ENCODE measurements around the gene SLC4A4.

Gene SLC4A4

GRCh38 chr4:71377561-71377960 is 38.7 kb downstream of the SLC4A4 start:
- Histone ChIP-seq H3K4me1 (ENCODE audit: control insufficient read depth in 1 of 2, insufficient read depth in 2 of 2, low read length in 2 of 2) (no peaks in the 10 kb centered on the region), H3K36me3 (ENCODE audit: control insufficient read depth in 1 of 2, insufficient read depth in 2 of 2, low read length in 2 of 2) (peaks cover 0 to 3% of the 10 kb centered on the region in 2 donors), H3K9ac (ENCODE audit: low read depth in 1 of 2, low read length in 2 of 2) (no peak overlapping the region), H3K27ac (ENCODE audit: low read depth, low read length) (no peak overlapping the region), H3K9me3 (ENCODE audit: control insufficient read depth in 1 of 2, low read length in 2 of 2) (no peaks in the 10 kb centered on the region), H3K27me3 (ENCODE audit: control insufficient read depth in 1 of 2, insufficient read depth in 2 of 2, low read length in 2 of 2) (no peaks in the 10 kb centered on the region), H3K4me3 (ENCODE audit: low read depth in 1 of 2, low read length in 2 of 2) (no peak overlapping the region)

GRCh38 chr4:71379126-71379525 is 40.3 kb downstream of the SLC4A4 start:
- Histone ChIP-seq H3K27me3 (ENCODE audit: control insufficient read depth in 1 of 2, insufficient read depth in 2 of 2, low read length in 2 of 2) (no peaks in the 10 kb centered on the region), H3K9me3 (ENCODE audit: control insufficient read depth in 1 of 2, low read length in 2 of 2) (no peaks in the 10 kb centered on the region), H3K36me3 (ENCODE audit: control insufficient read depth in 1 of 2, insufficient read depth in 2 of 2, low read length in 2 of 2) (peaks cover 3 to 5% of the 10 kb centered on the region in 2 donors), H3K9ac (ENCODE audit: low read depth in 1 of 2, low read length in 2 of 2) (no peak overlapping the region), H3K4me3 (ENCODE audit: low read depth in 1 of 2, low read length in 2 of 2) (no peak overlapping the region), H3K27ac (ENCODE audit: low read depth, low read length) (no peak overlapping the region), H3K4me1 (ENCODE audit: control insufficient read depth in 1 of 2, insufficient read depth in 2 of 2, low read length in 2 of 2) (no peaks in the 10 kb centered on the region)

GRCh38 chr4:71380788-71381187 is 42.0 kb downstream of the SLC4A4 start:
- Histone ChIP-seq H3K4me1 (ENCODE audit: control insufficient read depth in 1 of 2, insufficient read depth in 2 of 2, low read length in 2 of 2) (no peaks in the 10 kb centered on the region), H3K9me3 (ENCODE audit: control insufficient read depth in 1 of 2, low read length in 2 of 2) (no peaks in the 10 kb centered on the region), H3K27ac (ENCODE audit: low read depth, low read length) (no peak overlapping the region), H3K27me3 (ENCODE audit: control insufficient read depth in 1 of 2, insufficient read depth in 2 of 2, low read length in 2 of 2) (no peaks in the 10 kb centered on the region), H3K4me3 (ENCODE audit: low read depth in 1 of 2, low read length in 2 of 2) (no peak overlapping the region), H3K36me3 (ENCODE audit: control insufficient read depth in 1 of 2, insufficient read depth in 2 of 2, low read length in 2 of 2) (peaks cover 3 to 7% of the 10 kb centered on the region in 2 donors), H3K9ac (ENCODE audit: low read depth in 1 of 2, low read length in 2 of 2) (no peak overlapping the region)

GRCh38 chr4:71382125-71382899 is 43.5 kb downstream of the SLC4A4 start:
- H3K4me3 ChIP-seq (ENCODE audit: low read depth in 1 of 2, low read length in 2 of 2) = no peak overlapping the region
- H3K27me3 ChIP-seq (ENCODE audit: control insufficient read depth in 1 of 2, insufficient read depth in 2 of 2, low read length in 2 of 2) = no peaks in the 10 kb centered on the region
- no peaks in the 10 kb centered on the region for H3K9me3 ChIP-seq (ENCODE audit: control insufficient read depth in 1 of 2, low read length in 2 of 2)
- H3K4me1 ChIP-seq (ENCODE audit: control insufficient read depth in 1 of 2, insufficient read depth in 2 of 2, low read length in 2 of 2) = no peaks in the 10 kb centered on the region
- no peak overlapping the region for H3K27ac ChIP-seq (ENCODE audit: low read depth, low read length)
- H3K9ac ChIP-seq (ENCODE audit: low read depth in 1 of 2, low read length in 2 of 2) = no peak overlapping the region
- peaks cover 3 to 7% of the 10 kb centered on the region in 2 donors for H3K36me3 ChIP-seq (ENCODE audit: control insufficient read depth in 1 of 2, insufficient read depth in 2 of 2, low read length in 2 of 2)

GRCh38 chr4:71382900-71383560 is 44.2 kb downstream of the SLC4A4 start:
- Histone ChIP-seq H3K4me3 (ENCODE audit: low read depth in 1 of 2, low read length in 2 of 2) (no peak overlapping the region), H3K27me3 (ENCODE audit: control insufficient read depth in 1 of 2, insufficient read depth in 2 of 2, low read length in 2 of 2) (no peaks in the 10 kb centered on the region), H3K9ac (ENCODE audit: low read depth in 1 of 2, low read length in 2 of 2) (no peak overlapping the region), H3K27ac (ENCODE audit: low read depth, low read length) (no peak overlapping the region), H3K4me1 (ENCODE audit: control insufficient read depth in 1 of 2, insufficient read depth in 2 of 2, low read length in 2 of 2) (no peaks in the 10 kb centered on the region), H3K9me3 (ENCODE audit: control insufficient read depth in 1 of 2, low read length in 2 of 2) (no peaks in the 10 kb centered on the region), H3K36me3 (ENCODE audit: control insufficient read depth in 1 of 2, insufficient read depth in 2 of 2, low read length in 2 of 2) (peaks cover 3 to 7% of the 10 kb centered on the region in 2 donors)

GRCh38 chr4:71383984-71384383 is 45.2 kb downstream of the SLC4A4 start:
- Histone ChIP-seq H3K27ac (ENCODE audit: low read depth, low read length) (no peak overlapping the region), H3K36me3 (ENCODE audit: control insufficient read depth in 1 of 2, insufficient read depth in 2 of 2, low read length in 2 of 2) (peaks cover 3 to 7% of the 10 kb centered on the region in 2 donors), H3K27me3 (ENCODE audit: control insufficient read depth in 1 of 2, insufficient read depth in 2 of 2, low read length in 2 of 2) (no peaks in the 10 kb centered on the region), H3K9ac (ENCODE audit: low read depth in 1 of 2, low read length in 2 of 2) (no peak overlapping the region), H3K4me3 (ENCODE audit: low read depth in 1 of 2, low read length in 2 of 2) (no peak overlapping the region), H3K9me3 (ENCODE audit: control insufficient read depth in 1 of 2, low read length in 2 of 2) (no peaks in the 10 kb centered on the region), H3K4me1 (ENCODE audit: control insufficient read depth in 1 of 2, insufficient read depth in 2 of 2, low read length in 2 of 2) (no peaks in the 10 kb centered on the region)

GRCh38 chr4:71389149-71389827 is 50.5 kb downstream of the SLC4A4 start:
- Histone ChIP-seq H3K9ac (ENCODE audit: low read depth in 1 of 2, low read length in 2 of 2) (no peak overlapping the region), H3K27me3 (ENCODE audit: control insufficient read depth in 1 of 2, insufficient read depth in 2 of 2, low read length in 2 of 2) (no peaks in the 10 kb centered on the region), H3K36me3 (ENCODE audit: control insufficient read depth in 1 of 2, insufficient read depth in 2 of 2, low read length in 2 of 2) (peaks cover 0 to under 1% of the 10 kb centered on the region in 2 donors), H3K4me3 (ENCODE audit: low read depth in 1 of 2, low read length in 2 of 2) (no peak overlapping the region), H3K9me3 (ENCODE audit: control insufficient read depth in 1 of 2, low read length in 2 of 2) (no peaks in the 10 kb centered on the region), H3K4me1 (ENCODE audit: control insufficient read depth in 1 of 2, insufficient read depth in 2 of 2, low read length in 2 of 2) (no peaks in the 10 kb centered on the region), H3K27ac (ENCODE audit: low read depth, low read length) (no peak overlapping the region)

GRCh38 chr4:71392109-71392508 is 53.3 kb downstream of the SLC4A4 start:
- Histone ChIP-seq H3K4me3 (ENCODE audit: low read depth in 1 of 2, low read length in 2 of 2) (no peak overlapping the region), H3K36me3 (ENCODE audit: control insufficient read depth in 1 of 2, insufficient read depth in 2 of 2, low read length in 2 of 2) (no peaks in the 10 kb centered on the region), H3K9ac (ENCODE audit: low read depth in 1 of 2, low read length in 2 of 2) (no peak overlapping the region), H3K9me3 (ENCODE audit: control insufficient read depth in 1 of 2, low read length in 2 of 2) (no peaks in the 10 kb centered on the region), H3K4me1 (ENCODE audit: control insufficient read depth in 1 of 2, insufficient read depth in 2 of 2, low read length in 2 of 2) (no peaks in the 10 kb centered on the region), H3K27me3 (ENCODE audit: control insufficient read depth in 1 of 2, insufficient read depth in 2 of 2, low read length in 2 of 2) (no peaks in the 10 kb centered on the region), H3K27ac (ENCODE audit: low read depth, low read length) (no peak overlapping the region)

- Histone ChIP-seq H3K9me3 (ENCODE audit: control insufficient read depth in 1 of 2, low read length in 2 of 2) (no peaks in the 10 kb centered on the region), H3K27ac (ENCODE audit: low read depth, low read length) (no peak overlapping the region), H3K27me3 (ENCODE audit: control insufficient read depth in 1 of 2, insufficient read depth in 2 of 2, low read length in 2 of 2) (no peaks in the 10 kb centered on the region), H3K9ac (ENCODE audit: low read depth in 1 of 2, low read length in 2 of 2) (no peak overlapping the region), H3K4me3 (ENCODE audit: low read depth in 1 of 2, low read length in 2 of 2) (no peak overlapping the region), H3K36me3 (ENCODE audit: control insufficient read depth in 1 of 2, insufficient read depth in 2 of 2, low read length in 2 of 2) (peaks cover 0 to under 1% of the 10 kb centered on the region in 2 donors), H3K4me1 (ENCODE audit: control insufficient read depth in 1 of 2, insufficient read depth in 2 of 2, low read length in 2 of 2) (no peaks in the 10 kb centered on the region)
Observed at GRCh38 chr4:71396382-71396781, 57.6 kb downstream of the SLC4A4 start.

GRCh38 chr4:71400810-71401209 is 62.0 kb downstream of the SLC4A4 start:
- Histone ChIP-seq H3K27ac (ENCODE audit: low read depth, low read length) (no peak overlapping the region), H3K9ac (ENCODE audit: low read depth in 1 of 2, low read length in 2 of 2) (no peak overlapping the region), H3K4me1 (ENCODE audit: control insufficient read depth in 1 of 2, insufficient read depth in 2 of 2, low read length in 2 of 2) (no peaks in the 10 kb centered on the region), H3K9me3 (ENCODE audit: control insufficient read depth in 1 of 2, low read length in 2 of 2) (no peaks in the 10 kb centered on the region), H3K27me3 (ENCODE audit: control insufficient read depth in 1 of 2, insufficient read depth in 2 of 2, low read length in 2 of 2) (no peaks in the 10 kb centered on the region), H3K4me3 (ENCODE audit: low read depth in 1 of 2, low read length in 2 of 2) (no peak overlapping the region), H3K36me3 (ENCODE audit: control insufficient read depth in 1 of 2, insufficient read depth in 2 of 2, low read length in 2 of 2) (peaks cover 0 to 5% of the 10 kb centered on the region in 2 donors)
